ENCODE measurements around the gene C11orf52.

The C11orf52 gene

GRCh38 chr11:111913031-111913861 lies 5.5 kb upstream of the C11orf52 start:
- Histone ChIP-seq H3K4me1 (ENCODE audit: control extremely low read depth in 1 of 4, control insufficient read depth in 4 of 4, insufficient read depth in 4 of 4, low read length in 3 of 4) (no peaks in the 10 kb centered on the region), H3K4me3 (ENCODE audit: control insufficient read depth in 1 of 7, extremely low read depth in 1 of 7, insufficient read depth in 4 of 7, low read depth in 2 of 7, low read length in 6 of 7) (no peak overlapping the region), H3K27me3 (replicated peaks in 2 of 5; ENCODE audit: control insufficient read depth in 4 of 5, insufficient read depth in 5 of 5, low read length in 4 of 5) (peaks cover 16 to 59% (median 31%) of the 10 kb centered on the region in 5 experiments), H3K9me3 (ENCODE audit: control extremely low read depth in 1 of 5, control insufficient read depth in 4 of 5, insufficient read depth in 2 of 5, low read depth in 1 of 5, low read length in 4 of 5) (no peaks in the 10 kb centered on the region), H3K36me3 (ENCODE audit: control insufficient read depth in 4 of 4, insufficient read depth in 4 of 4, low read length in 3 of 4) (no peaks in the 10 kb centered on the region), H3K27ac (ENCODE audit: insufficient read depth in 1 of 2, low read depth in 1 of 2, low read length in 2 of 2, poor library complexity in 1 of 2, severe bottlenecking in 2 of 2) (no peak overlapping the region)
- ChIA-PET CTCF (interaction anchor here (0.8 to 2.5 kb wide), 2 partner anchors 8 to 10 kb away, joined by 3 to 6 read pairs; no protein-coding TSS in a partner anchor), POLR2A (no interaction called here)
- DNase-seq, result no peak
- 92% methylated on average over 24 of the region's 24 CpGs for WGBS (ENCODE audit: insufficient coverage)

DNA sequence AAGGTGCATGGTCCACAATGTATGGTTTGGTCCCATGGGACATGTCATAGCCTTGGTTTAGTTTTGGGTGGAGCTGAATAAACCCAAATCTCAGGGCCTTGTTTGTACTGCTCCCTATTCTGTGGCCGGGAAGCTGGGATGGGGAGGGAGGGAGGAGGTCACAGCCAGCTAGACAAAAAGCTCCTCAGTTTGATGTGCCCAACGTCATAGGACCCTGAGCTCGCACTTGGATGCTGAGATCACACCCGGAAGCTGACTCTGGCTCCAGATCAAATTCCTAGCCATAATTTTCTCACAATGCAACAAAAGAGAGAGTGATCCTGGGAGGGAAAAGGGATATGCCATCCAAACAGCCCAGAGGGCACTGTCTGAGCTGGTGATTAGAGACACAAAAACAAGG lies 4.7 kb upstream of the C11orf52 start:
- H3K36me3 ChIP-seq (ENCODE audit: control insufficient read depth in 4 of 4, insufficient read depth in 4 of 4, low read length in 3 of 4), result no peaks in the 10 kb centered on the region
- no peaks in the 10 kb centered on the region for H3K4me1 ChIP-seq (ENCODE audit: control extremely low read depth in 1 of 4, control insufficient read depth in 4 of 4, insufficient read depth in 4 of 4, low read length in 3 of 4)
- peaks cover 16 to 59% (median 30%) of the 10 kb centered on the region in 5 experiments for H3K27me3 ChIP-seq (replicated peaks in 2 of 5; ENCODE audit: control insufficient read depth in 4 of 5, insufficient read depth in 5 of 5, low read length in 4 of 5)
- no peak overlapping the region for H3K4me3 ChIP-seq (ENCODE audit: control insufficient read depth in 1 of 7, extremely low read depth in 1 of 7, insufficient read depth in 4 of 7, low read depth in 2 of 7, low read length in 6 of 7)
- H3K27ac ChIP-seq (ENCODE audit: insufficient read depth in 1 of 2, low read depth in 1 of 2, low read length in 2 of 2, poor library complexity in 1 of 2, severe bottlenecking in 2 of 2), result no peak overlapping the region
- CTCF ChIA-PET, result interaction anchor here (0.8 to 2.5 kb wide), 2 partner anchors 9 to 10 kb away, joined by 3 to 6 read pairs; no protein-coding TSS in a partner anchor
- POLR2A ChIA-PET, result no interaction called here
- H3K9me3 ChIP-seq (ENCODE audit: control extremely low read depth in 1 of 5, control insufficient read depth in 4 of 5, insufficient read depth in 2 of 5, low read depth in 1 of 5, low read length in 4 of 5), result no peaks in the 10 kb centered on the region
- no peak for DNase-seq
- WGBS (ENCODE audit: insufficient coverage), result 100% methylated on average over 3 of the region's 4 CpGs

- Histone ChIP-seq H3K36me3 (ENCODE audit: control insufficient read depth in 4 of 4, insufficient read depth in 4 of 4, low read length in 3 of 4) (no peaks in the 10 kb centered on the region), H3K9me3 (ENCODE audit: control extremely low read depth in 1 of 5, control insufficient read depth in 4 of 5, insufficient read depth in 2 of 5, low read depth in 1 of 5, low read length in 4 of 5) (no peaks in the 10 kb centered on the region), H3K4me3 (ENCODE audit: control insufficient read depth in 1 of 7, extremely low read depth in 1 of 7, insufficient read depth in 4 of 7, low read depth in 2 of 7, low read length in 6 of 7) (no peak overlapping the region), H3K4me1 (ENCODE audit: control extremely low read depth in 1 of 4, control insufficient read depth in 4 of 4, insufficient read depth in 4 of 4, low read length in 3 of 4) (no peaks in the 10 kb centered on the region), H3K27ac (ENCODE audit: insufficient read depth in 1 of 2, low read depth in 1 of 2, low read length in 2 of 2, poor library complexity in 1 of 2, severe bottlenecking in 2 of 2) (no peak overlapping the region), H3K27me3 (replicated peaks in 2 of 5; ENCODE audit: control insufficient read depth in 4 of 5, insufficient read depth in 5 of 5, low read length in 4 of 5) (peaks cover 7 to 38% (median 17%) of the 10 kb centered on the region in 5 experiments)
- no peak for DNase-seq
- ChIA-PET POLR2A (no interaction called here), CTCF (no interaction called here)
- WGBS (ENCODE audit: insufficient coverage), result 100% methylated on average over 1 of the region's 1 CpG
Observed at GRCh38 chr11:111916768-111917167, 1.9 kb upstream of the C11orf52 start.

DNA sequence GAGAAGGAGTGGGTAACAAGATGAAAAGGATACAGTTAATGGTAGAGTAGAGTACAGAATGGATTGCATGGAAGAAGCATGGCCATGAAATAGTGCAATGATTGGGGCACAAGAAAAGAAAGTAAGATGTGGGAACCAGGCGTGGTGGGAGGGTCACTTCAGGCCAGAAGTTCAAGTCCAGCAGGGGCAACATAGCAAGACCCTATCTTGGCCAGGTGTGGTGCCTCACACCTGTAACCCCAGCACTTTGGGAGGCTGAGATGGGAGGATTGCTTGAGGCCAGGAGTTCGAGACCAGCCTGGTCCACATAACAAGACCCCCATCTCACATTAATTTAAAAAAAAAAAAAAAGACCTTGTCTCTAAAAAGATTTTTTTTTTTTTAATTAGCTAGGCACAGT lies 1.4 kb upstream of the C11orf52 start:
- H3K4me1 ChIP-seq (ENCODE audit: control extremely low read depth in 1 of 4, control insufficient read depth in 4 of 4, insufficient read depth in 4 of 4, low read length in 3 of 4), result no peaks in the 10 kb centered on the region
- no CpG with 5 or more reads among the region's 2 CpGs for WGBS (ENCODE audit: insufficient coverage)

DNA sequence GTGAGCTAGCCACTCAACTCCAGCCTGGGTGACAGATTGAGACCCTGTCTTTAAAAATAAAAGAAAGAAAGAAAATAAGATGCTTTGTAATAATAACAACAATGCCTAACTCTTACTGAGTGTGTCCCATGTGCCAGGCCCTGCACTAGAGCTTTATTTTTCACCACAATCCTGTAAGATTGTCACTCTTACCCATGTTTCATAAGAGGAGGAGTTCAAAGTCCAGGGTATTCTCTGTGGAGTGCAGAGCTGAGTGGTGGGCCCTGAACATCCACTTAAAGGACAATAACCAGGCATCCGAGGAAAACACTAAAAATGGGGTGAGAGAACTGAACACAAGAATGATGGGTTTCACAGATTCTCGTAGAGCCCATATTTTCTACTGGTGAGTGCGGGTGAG lies 925 bp upstream of the C11orf52 start:
- Histone ChIP-seq H3K9me3 (ENCODE audit: control extremely low read depth in 1 of 5, control insufficient read depth in 4 of 5, insufficient read depth in 2 of 5, low read depth in 1 of 5, low read length in 4 of 5) (no peaks in the 10 kb centered on the region), H3K4me3 (ENCODE audit: control insufficient read depth in 1 of 7, extremely low read depth in 1 of 7, insufficient read depth in 4 of 7, low read depth in 2 of 7, low read length in 6 of 7) (no peak overlapping the region), H3K36me3 (ENCODE audit: control insufficient read depth in 4 of 4, insufficient read depth in 4 of 4, low read length in 3 of 4) (no peaks in the 10 kb centered on the region), H3K4me1 (ENCODE audit: control extremely low read depth in 1 of 4, control insufficient read depth in 4 of 4, insufficient read depth in 4 of 4, low read length in 3 of 4) (peaks cover 0 to 3% (median 0%) of the 10 kb centered on the region in 4 experiments), H3K27ac (ENCODE audit: insufficient read depth in 1 of 2, low read depth in 1 of 2, low read length in 2 of 2, poor library complexity in 1 of 2, severe bottlenecking in 2 of 2) (no peak overlapping the region), H3K27me3 (replicated peaks in 2 of 5; ENCODE audit: control insufficient read depth in 4 of 5, insufficient read depth in 5 of 5, low read length in 4 of 5) (peaks cover 7 to 29% (median 10%) of the 10 kb centered on the region in 5 experiments)
- ChIA-PET CTCF (interaction anchor here (1.5 kb wide), 1 partner anchor 11 kb away, joined by 4 read pairs; no protein-coding TSS in a partner anchor), POLR2A (no interaction called here)
- no peak for DNase-seq
- WGBS (ENCODE audit: insufficient coverage), result 97% methylated on average over 3 of the region's 3 CpGs

More for the DNA sequence above, 1.4 kb upstream of the C11orf52 start:
- ChIA-PET CTCF (no interaction called here), POLR2A (no interaction called here)
- peaks cover 7 to 33% (median 11%) of the 10 kb centered on the region in 5 experiments for H3K27me3 ChIP-seq (replicated peaks in 2 of 5; ENCODE audit: control insufficient read depth in 4 of 5, insufficient read depth in 5 of 5, low read length in 4 of 5)
- no peak overlapping the region for H3K4me3 ChIP-seq (ENCODE audit: control insufficient read depth in 1 of 7, extremely low read depth in 1 of 7, insufficient read depth in 4 of 7, low read depth in 2 of 7, low read length in 6 of 7)
- H3K27ac ChIP-seq (ENCODE audit: insufficient read depth in 1 of 2, low read depth in 1 of 2, low read length in 2 of 2, poor library complexity in 1 of 2, severe bottlenecking in 2 of 2), result no peak overlapping the region
- DNase-seq, result no peak
- no peaks in the 10 kb centered on the region for H3K36me3 ChIP-seq (ENCODE audit: control insufficient read depth in 4 of 4, insufficient read depth in 4 of 4, low read length in 3 of 4)
- no peaks in the 10 kb centered on the region for H3K9me3 ChIP-seq (ENCODE audit: control extremely low read depth in 1 of 5, control insufficient read depth in 4 of 5, insufficient read depth in 2 of 5, low read depth in 1 of 5, low read length in 4 of 5)

GRCh38 chr11:111920908-111921307 lies 2.2 kb downstream of the C11orf52 start:
- ChIA-PET CTCF (interaction anchor here (1.0 to 1.2 kb wide), 2 partner anchors 10 to 13 kb away, joined by 4 to 6 read pairs; no protein-coding TSS in a partner anchor), POLR2A (no interaction called here)
- DNase-seq, result no peak

GRCh38 chr11:111921541-111922230 lies 3.0 kb downstream of the C11orf52 start:
- 98% methylated on average over 7 of the region's 7 CpGs for WGBS (ENCODE audit: insufficient coverage)
- Histone ChIP-seq H3K4me1 (ENCODE audit: control extremely low read depth in 1 of 4, control insufficient read depth in 4 of 4, insufficient read depth in 4 of 4, low read length in 3 of 4) (peaks cover 0 to 16% (median 4%) of the 10 kb centered on the region in 4 experiments), H3K36me3 (ENCODE audit: control insufficient read depth in 4 of 4, insufficient read depth in 4 of 4, low read length in 3 of 4) (no peaks in the 10 kb centered on the region), H3K9me3 (ENCODE audit: control extremely low read depth in 1 of 5, control insufficient read depth in 4 of 5, insufficient read depth in 2 of 5, low read depth in 1 of 5, low read length in 4 of 5) (no peaks in the 10 kb centered on the region), H3K27me3 (replicated peaks in 2 of 5; ENCODE audit: control insufficient read depth in 4 of 5, insufficient read depth in 5 of 5, low read length in 4 of 5) (no peaks in the 10 kb centered on the region), H3K4me3 (ENCODE audit: control insufficient read depth in 1 of 7, extremely low read depth in 1 of 7, insufficient read depth in 4 of 7, low read depth in 2 of 7, low read length in 6 of 7) (no peak overlapping the region), H3K27ac (ENCODE audit: insufficient read depth in 1 of 2, low read depth in 1 of 2, low read length in 2 of 2, poor library complexity in 1 of 2, severe bottlenecking in 2 of 2) (no peak overlapping the region)
- CTCF ChIA-PET, result interaction anchor here (1.0 to 1.2 kb wide), 2 partner anchors 9 to 12 kb away, joined by 4 to 6 read pairs; no protein-coding TSS in a partner anchor
- no peak for DNase-seq
- POLR2A ChIA-PET, result no interaction called here

More at GRCh38 chr11:111920908-111921307, 2.2 kb downstream of the C11orf52 start:
- H3K4me1 ChIP-seq (ENCODE audit: control extremely low read depth in 1 of 4, control insufficient read depth in 4 of 4, insufficient read depth in 4 of 4, low read length in 3 of 4), result peaks cover 0 to 8% (median under 1%) of the 10 kb centered on the region in 4 experiments
- H3K9me3 ChIP-seq (ENCODE audit: control extremely low read depth in 1 of 5, control insufficient read depth in 4 of 5, insufficient read depth in 2 of 5, low read depth in 1 of 5, low read length in 4 of 5), result no peaks in the 10 kb centered on the region
- H3K27me3 ChIP-seq (replicated peaks in 2 of 5; ENCODE audit: control insufficient read depth in 4 of 5, insufficient read depth in 5 of 5, low read length in 4 of 5), result peaks cover 0 to 4% (median 0%) of the 10 kb centered on the region in 5 experiments
- no peak overlapping the region for H3K27ac ChIP-seq (ENCODE audit: insufficient read depth in 1 of 2, low read depth in 1 of 2, low read length in 2 of 2, poor library complexity in 1 of 2, severe bottlenecking in 2 of 2)
- no CpG with 5 or more reads among the region's 2 CpGs for WGBS (ENCODE audit: insufficient coverage)
- no peak overlapping the region for H3K4me3 ChIP-seq (ENCODE audit: control insufficient read depth in 1 of 7, extremely low read depth in 1 of 7, insufficient read depth in 4 of 7, low read depth in 2 of 7, low read length in 6 of 7)
- no peaks in the 10 kb centered on the region for H3K36me3 ChIP-seq (ENCODE audit: control insufficient read depth in 4 of 4, insufficient read depth in 4 of 4, low read length in 3 of 4)
